Stimulated activated CD8-positive, alpha-beta memory T cell treated with anti-CD3 and anti-CD28 coated beads, Interleukin-12 subunit alpha, Interleukin-12 subunit beta, amount 100 ng/mL, for 24 hours (primary cell): ENCODE data around the gene ZBTB9.
"Not testable (repeated sequence)": the region's sequence is repeated elsewhere in the genome, so short reads cannot be mapped to it uniquely, and the experiment has no call there.

Source experiments
- DNase-seq: peaks from one replicate; pipeline ENCODE4 v3.0.0-alpha.2; 2020; ENCODE audit errors: extremely low read depth

The ZBTB9 gene

DNA sequence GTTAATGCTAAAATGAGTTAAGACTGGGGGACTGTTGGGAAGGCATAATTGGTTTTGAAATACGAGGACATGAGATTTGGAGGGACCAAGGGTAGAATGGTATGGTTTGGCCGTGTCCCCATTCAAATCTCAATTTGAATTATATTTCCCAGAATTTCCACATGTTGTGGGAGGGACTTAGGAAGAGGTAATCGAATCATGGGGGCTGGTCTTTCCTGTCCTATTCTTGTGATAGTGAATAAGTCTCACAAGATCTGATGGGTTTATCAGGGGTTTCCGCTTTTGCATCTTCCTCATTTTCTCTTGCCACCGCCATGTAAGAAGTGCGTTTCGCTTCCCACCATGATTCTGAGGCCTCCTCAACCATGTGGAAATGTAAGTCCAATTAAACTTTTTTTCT is 12.7 kb downstream of the ZBTB9 start:
- no peak for DNase-seq

DNA sequence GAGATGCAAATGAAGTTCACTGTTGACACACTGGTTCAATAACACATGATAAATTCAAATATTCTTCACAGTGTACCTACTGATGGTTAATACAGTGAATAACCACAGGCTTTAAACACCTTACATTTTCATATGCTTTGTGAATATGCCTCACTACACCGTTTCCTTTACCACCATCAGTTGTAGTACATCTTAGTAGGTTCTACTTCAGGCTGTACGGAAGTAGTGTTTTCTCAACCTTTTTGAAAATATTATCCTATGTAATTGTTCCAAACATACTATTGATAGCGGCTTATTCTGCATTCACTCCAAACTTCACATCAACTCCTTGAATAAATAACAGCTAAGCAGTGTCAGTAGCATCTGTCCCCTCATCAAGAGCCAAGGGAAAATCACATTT is 15.3 kb downstream of the ZBTB9 start:
- no peak for DNase-seq

DNA sequence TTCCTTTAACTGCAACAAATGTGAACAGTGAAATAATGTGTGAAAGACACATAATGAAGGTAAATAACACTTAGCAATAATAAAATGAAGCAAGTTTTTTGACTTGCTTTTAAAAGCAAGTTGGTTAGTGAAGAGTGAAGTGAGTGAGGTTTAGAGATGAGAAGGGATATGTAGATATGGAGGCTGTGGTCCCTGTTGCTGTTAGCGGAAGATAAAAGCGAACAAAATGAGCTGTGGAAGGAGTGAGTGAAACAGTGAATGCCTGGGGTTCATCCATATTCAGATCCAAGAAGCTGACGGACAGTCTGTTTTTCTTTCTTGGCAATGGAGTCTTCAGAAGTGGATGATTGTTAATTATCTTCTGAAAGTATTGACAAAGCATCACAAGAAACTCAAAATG is 23.5 kb downstream of the ZBTB9 start:
- DNase-seq, result no peak

DNA sequence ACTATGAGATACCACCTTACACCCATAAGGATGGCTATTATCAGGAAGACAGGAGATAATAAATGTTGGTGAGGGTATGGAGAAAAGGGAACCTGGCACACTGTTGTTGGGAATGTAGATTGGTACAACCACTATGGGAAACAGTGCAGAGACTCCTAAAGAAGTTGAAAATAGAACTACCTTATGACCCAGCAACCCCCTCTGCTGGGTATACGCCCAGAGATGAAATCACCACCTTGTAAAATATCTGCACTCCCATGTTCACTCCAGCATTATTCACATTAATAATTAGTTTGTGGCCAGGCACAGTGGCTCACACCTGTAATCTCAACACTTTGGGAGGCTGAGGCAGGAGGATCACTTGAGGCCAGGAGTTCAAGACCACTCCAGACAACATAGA is 26.8 kb downstream of the ZBTB9 start:
- DNase-seq, result no peak

DNA sequence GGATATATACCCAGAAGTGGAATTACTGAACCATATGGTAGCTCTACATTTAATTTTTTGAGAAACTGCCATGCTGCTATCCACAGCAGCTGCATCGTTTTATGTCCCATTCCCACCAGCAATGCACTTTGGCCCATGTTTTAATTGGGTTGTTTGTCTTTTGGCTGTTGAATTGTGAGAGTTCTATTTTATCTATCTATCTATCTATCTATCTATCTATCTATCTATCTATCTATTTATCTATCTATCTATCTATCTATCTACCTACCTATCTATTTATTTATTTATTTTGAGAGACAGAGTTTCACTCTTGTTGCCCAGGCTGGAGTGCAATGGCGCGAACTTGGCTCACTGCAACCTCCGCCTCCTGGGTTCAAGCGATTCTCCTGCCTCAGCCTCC is 28.2 kb downstream of the ZBTB9 start:
- DNase-seq, result not testable (repeated sequence)

DNA sequence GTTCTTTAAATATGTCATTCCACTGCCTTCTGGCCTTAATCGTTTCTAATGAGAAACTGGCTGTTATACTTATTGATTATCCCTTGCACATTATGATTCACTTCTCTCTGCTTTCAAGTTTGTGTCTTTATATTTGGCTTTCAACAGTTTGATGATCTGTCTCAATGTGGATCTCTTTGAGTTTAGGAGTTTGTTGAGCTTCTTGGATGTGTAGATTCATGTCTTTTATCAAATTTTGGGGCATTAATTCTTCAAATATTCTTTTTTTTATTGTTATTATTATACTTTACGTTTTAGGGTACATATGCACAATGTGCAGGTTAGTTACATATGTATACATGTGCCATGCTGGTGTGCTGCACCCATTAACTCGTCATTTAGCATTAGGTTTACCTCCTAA is 29.3 kb downstream of the ZBTB9 start:
- DNase-seq, result no peak

DNA sequence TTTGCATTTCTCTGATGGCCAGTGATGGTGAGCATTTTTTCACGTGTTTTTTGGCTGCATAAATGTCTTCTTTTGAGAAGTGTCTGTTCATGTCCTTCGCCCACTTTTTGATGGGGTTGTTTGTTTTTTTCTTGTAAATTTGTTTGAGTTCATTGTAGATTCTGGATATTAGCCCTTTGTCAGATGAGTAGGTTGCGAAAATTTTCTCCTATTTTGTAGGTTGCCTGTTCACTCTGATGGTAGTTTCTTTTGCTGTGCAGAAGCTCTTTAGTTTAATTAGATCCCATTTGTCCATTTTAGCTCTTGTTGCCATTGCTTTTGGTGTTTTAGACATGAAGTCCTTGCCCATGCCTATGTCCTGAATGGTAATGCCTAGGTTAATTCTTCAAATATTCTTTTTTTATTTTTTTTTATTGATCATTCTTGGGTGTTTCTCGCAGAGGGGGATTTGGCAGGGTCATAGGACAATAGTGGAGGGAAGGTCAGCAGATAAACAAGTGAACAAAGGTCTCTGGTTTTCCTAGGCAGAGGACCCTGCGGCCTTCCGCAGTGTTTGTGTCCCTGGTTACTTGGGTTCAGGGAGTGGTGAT is 30.4 kb downstream of the ZBTB9 start:
- DNase-seq, result not testable (repeated sequence)

DNA sequence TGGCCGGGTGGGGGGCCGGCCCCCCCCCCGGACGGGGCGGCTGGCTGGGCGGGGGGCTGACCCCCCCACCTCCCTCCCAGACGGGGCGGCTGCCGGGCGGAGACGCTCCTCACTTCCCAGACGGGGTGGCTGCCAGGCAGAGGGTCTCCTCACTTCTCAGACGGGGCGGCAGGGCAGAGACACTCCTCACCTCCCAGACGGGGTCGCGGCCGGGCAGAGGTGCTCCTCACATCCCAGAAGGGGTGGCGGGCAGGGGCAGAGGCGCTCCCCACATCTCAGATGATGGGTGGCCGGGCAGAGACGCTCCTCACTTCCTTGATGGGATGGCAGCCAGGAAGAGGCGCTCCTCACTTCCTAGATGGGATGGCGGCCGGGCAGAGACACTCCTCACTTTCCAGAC is 31.3 kb downstream of the ZBTB9 start:
- DNase-seq, result not testable (repeated sequence)

DNA sequence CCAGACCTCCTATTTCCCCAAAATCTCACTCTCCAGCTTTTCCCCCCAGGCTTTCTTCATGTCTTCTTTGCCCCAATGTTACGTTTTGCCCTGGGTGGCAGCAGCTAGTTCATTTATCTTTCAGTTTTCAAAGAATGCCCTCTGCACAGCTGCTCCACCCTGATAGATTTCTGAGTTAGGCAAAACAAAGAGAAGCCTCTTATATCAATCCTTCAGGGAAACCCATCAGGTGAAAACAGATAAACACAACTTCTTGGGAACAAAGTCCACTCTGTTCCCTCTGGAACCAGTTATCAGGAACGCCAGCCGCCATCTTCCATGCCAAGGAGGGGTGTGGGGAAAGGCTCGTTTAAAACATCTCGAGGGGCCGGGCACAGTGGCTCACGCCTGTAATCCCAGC is 34.0 kb downstream of the ZBTB9 start:
- no peak for DNase-seq

DNA sequence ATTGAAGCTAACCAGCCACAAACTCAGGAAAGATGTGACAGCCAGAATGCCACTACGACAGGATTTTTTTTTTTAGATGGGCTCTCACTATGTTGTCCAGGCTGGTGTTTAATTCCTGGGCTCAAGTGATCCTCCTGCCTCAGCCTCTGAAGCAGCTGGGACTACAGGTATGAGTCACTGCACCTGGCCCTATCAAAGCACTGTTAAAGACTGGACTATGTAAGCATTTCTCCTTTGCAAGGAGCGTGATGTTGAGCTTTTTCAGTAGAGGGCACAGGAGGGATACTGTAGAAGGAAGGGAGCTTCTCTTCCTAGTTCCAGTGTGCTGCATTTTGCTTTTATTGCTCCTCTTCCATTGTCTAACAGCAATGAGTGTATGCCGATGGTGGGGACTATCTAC is 35.8 kb downstream of the ZBTB9 start:
- DNase-seq, result no peak

DNA sequence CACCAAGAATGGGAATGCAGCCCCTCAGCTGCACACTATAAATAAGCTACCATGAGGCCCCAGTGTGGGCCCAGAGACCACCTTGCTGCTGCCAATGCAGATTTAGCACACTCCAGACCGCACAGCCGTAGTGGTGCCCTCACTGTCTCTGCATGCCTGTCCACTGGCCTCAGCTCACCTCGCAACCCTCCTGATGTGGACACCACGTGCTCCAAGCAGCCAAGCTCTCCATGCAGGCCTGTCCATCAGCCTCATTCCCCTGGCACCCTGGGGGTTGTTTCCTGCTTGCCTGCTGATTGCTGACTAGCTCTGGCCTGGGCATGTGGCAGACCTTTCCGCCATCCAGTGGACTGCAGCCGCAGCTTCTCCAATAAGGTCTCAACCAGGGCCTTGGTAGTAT is 36.2 kb downstream of the ZBTB9 start:
- no peak for DNase-seq

DNA sequence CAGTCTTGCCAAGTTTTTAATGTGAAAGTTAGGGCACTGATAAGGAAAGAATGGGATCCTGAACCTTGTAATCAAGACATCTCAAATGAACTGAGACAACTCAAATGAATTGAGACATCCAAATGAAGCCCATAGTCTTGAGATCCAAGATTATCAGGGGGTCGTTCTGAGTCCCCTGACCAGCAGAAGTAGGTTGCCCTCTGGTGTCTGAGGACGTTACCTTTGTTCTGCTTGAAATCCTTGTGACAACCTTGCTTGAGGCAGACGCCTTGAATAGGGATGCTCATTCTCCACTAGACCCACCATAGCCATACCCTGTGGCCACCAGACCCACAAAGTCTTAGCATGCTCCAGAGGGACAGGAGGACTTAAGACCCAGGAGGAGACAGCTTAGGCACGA is 37.7 kb downstream of the ZBTB9 start:
- no peak for DNase-seq

DNA sequence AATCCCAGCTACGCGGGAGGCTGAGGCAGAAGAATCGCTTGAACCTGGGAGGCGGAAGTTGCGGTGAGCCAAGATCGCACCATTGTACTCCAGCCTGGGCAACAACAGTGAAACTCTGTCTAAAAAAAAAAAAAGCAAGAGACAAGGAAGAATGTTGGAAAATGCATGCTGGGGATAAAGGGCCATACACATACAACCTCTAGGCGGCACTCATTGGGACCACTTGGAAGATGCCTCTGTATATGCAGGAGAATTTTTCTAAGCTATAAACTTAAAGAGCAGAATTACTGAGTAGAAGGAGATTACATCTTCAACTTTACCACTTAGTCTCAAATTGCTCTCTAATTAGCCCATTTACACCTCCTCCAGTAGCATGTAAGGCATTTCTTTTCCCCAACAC is 42.8 kb downstream of the ZBTB9 start:
- DNase-seq, result no peak

DNA sequence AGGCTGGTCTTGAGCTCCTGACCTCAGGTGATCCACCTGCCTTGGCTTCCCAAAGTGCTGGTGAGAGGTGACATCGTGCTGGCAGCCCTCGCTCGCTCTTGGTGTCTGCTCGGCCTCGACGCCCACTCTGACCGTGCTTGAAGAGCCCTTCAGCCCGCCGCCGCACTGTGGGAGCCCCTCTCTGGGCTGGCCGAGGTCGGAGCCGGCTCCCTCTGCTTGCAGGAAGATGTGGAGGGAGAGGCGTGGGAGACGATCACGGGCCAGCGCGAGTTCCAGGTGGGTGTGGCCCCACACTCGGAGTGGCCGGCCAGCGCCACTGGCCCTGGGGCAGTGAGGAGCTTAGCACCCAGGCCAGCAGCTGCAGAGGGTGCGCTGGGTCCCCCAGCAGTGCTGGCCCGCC is 48.1 kb downstream of the ZBTB9 start:
- no peak for DNase-seq

DNA sequence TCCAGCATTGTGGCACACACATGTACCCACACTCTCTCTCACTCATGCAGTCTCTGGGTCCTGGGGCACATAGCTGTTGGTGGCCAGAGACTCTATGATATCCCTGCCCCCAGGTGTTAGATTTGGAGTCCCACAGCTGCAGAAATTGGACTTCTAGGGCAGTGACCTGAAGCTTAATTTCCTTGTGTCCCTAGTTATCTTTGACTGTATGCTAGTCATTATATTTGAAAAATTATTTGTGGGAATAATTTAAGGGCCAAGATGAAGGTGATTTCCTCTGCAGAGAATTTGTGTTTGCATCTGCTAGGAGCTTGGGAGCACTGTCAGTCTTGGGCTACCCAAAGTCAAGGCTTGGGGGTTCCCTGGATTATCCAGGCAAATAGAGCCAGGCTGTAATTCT is 50.1 kb downstream of the ZBTB9 start:
- DNase-seq, result no peak

DNA sequence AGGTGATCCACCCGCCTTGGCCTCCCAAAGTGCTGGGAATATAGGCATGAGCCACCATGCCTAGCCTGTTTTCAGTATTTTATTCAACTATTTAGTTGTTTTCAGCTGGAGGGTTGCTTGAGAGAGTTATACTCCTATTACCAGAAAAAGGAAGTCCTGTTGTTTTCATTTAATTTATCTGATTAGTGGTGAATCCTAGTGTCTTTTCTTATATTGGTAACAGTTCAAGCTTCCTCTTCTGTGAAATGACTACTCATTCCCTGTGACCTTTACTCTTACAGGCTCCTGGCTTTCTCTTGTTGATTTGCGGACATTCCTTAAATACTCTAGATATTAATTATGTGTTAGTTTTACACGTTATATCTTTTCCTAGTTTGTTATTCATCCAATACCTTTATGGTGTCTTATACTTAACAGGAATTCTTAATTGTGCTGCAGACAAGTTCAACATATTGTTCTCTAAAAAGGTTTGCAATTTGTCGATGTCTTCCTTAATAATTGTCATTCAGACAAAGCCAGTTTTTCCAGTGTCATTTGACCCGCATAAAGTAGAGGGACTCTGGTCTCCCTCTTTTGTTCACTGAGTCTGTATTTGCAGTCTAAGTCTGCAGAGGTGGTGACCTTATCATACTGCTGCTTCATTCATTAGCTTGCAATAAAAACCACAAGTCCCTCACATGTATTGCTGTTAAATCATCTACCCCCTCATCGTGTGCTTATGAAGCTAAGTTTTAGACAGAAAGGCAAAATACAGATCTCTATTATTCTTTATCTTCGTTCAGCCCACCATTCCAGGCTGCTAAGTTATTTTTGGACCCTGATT is 51.4 kb downstream of the ZBTB9 start:
- DNase-seq, result no peak
